Measurements from ENCODE around the gene GGA2.

Gene GGA2

GRCh38 chr16:23537390-23537789 is 27.1 kb upstream of the GGA2 start:
- Histone ChIP-seq H3K4me3 (ENCODE audit: low read depth in 1 of 2, low read length in 1 of 2) (no peak overlapping the region), H3K27me3 (no peaks in the 10 kb centered on the region), H3K27ac (no peak overlapping the region), H3K9me3 (no peaks in the 10 kb centered on the region), H3K4me1 (ENCODE audit: control insufficient read depth in 1 of 2, insufficient read depth in 1 of 2, low read depth in 1 of 2, low read length in 1 of 2) (no peaks in the 10 kb centered on the region), H3K36me3 (no peaks in the 10 kb centered on the region)
- TF ChIP-seq, protein P1, sequence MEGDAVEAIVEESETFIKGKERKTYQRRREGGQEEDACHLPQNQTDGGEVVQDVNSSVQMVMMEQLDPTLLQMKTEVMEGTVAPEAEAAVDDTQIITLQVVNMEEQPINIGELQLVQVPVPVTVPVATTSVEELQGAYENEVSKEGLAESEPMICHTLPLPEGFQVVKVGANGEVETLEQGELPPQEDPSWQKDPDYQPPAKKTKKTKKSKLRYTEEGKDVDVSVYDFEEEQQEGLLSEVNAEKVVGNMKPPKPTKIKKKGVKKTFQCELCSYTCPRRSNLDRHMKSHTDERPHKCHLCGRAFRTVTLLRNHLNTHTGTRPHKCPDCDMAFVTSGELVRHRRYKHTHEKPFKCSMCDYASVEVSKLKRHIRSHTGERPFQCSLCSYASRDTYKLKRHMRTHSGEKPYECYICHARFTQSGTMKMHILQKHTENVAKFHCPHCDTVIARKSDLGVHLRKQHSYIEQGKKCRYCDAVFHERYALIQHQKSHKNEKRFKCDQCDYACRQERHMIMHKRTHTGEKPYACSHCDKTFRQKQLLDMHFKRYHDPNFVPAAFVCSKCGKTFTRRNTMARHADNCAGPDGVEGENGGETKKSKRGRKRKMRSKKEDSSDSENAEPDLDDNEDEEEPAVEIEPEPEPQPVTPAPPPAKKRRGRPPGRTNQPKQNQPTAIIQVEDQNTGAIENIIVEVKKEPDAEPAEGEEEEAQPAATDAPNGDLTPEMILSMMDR (IDR thresholded peaks at IDR 0.05), result no peak

GRCh38 chr16:23535901-23536300 is 25.6 kb upstream of the GGA2 start:
- no peak overlapping the region for H3K4me3 ChIP-seq (ENCODE audit: low read depth in 1 of 2, low read length in 1 of 2)
- no peaks in the 10 kb centered on the region for H3K9me3 ChIP-seq
- TF ChIP-seq, protein P1 (IDR thresholded peaks at IDR 0.05), result no peak
- no peaks in the 10 kb centered on the region for H3K36me3 ChIP-seq
- no peaks in the 10 kb centered on the region for H3K4me1 ChIP-seq (ENCODE audit: control insufficient read depth in 1 of 2, insufficient read depth in 1 of 2, low read depth in 1 of 2, low read length in 1 of 2)
- no peak overlapping the region for H3K27ac ChIP-seq
- no peaks in the 10 kb centered on the region for H3K27me3 ChIP-seq

- Histone ChIP-seq H3K4me3 (ENCODE audit: low read depth in 1 of 2, low read length in 1 of 2) (no peak overlapping the region), H3K27me3 (no peaks in the 10 kb centered on the region), H3K9me3 (no peaks in the 10 kb centered on the region), H3K36me3 (no peaks in the 10 kb centered on the region), H3K4me1 (ENCODE audit: control insufficient read depth in 1 of 2, insufficient read depth in 1 of 2, low read depth in 1 of 2, low read length in 1 of 2) (peaks cover 0 to under 1% of the 10 kb centered on the region in 2 experiments), H3K27ac (no peak overlapping the region)
- TF ChIP-seq, protein P1 (IDR thresholded peaks at IDR 0.05), result no peak
These were observed 24.9 kb upstream of the GGA2 start for GRCh38 chr16:23534868-23535860.

GRCh38 chr16:23532448-23532847 is 22.2 kb upstream of the GGA2 start:
- H3K4me1 ChIP-seq (ENCODE audit: control insufficient read depth in 1 of 2, insufficient read depth in 1 of 2, low read depth in 1 of 2, low read length in 1 of 2), result peaks cover 21 to 23% of the 10 kb centered on the region in 2 experiments
- H3K36me3 ChIP-seq, result no peaks in the 10 kb centered on the region
- H3K9me3 ChIP-seq, result no peaks in the 10 kb centered on the region
- H3K27ac ChIP-seq, result no peak overlapping the region
- H3K4me3 ChIP-seq (ENCODE audit: low read depth in 1 of 2, low read length in 1 of 2), result no peak overlapping the region
- TF ChIP-seq, protein P1 (IDR thresholded peaks at IDR 0.05), result no peak
- H3K27me3 ChIP-seq, result no peaks in the 10 kb centered on the region

DNA sequence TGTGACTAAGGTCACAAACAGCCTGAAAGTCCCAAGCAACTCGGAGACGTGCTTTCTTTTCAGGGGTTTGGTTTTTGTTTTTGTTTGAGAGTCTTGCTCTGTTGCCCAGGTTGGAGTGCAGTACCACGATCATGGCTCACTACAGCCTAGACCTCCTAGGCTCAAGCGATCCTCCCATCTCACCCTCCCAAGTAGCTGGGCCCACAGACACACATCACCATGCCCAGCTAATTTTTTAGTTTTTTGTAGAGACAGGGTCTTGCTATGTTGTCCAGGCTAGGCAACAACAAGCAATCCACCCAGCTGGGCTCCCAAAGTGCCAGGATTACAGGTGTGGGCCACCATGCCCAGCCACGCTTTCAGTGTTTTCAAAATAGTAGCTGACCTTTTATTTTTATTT is 19.8 kb upstream of the GGA2 start:
- Histone ChIP-seq H3K36me3 (no peaks in the 10 kb centered on the region), H3K27ac (peak overlapping the region; percentile 8), H3K27me3 (no peaks in the 10 kb centered on the region), H3K4me1 (ENCODE audit: control insufficient read depth in 1 of 2, insufficient read depth in 1 of 2, low read depth in 1 of 2, low read length in 1 of 2) (peaks cover 21 to 23% of the 10 kb centered on the region in 2 experiments), H3K4me3 (ENCODE audit: low read depth in 1 of 2, low read length in 1 of 2) (no peak overlapping the region), H3K9me3 (no peaks in the 10 kb centered on the region)
- TF ChIP-seq, protein P1 (IDR thresholded peaks at IDR 0.05), result no peak
